NB4 (cell line): ENCODE data around the gene NUDT3.
A peak's percentile ranks its signal among the peaks of the same experiment; 100 is the strongest.

Experiments
- MAX ChIP-seq: IDR thresholded peaks from 2 replicates; pipeline ENCODE4 v1.6.1; 2011; ENCODE audit warnings: low read depth, low read length
- MYC ChIP-seq: IDR thresholded peaks from 2 replicates; pipeline ENCODE4 v1.6.1; 2011; ENCODE audit warnings: low read depth, low read length
- POLR2A ChIP-seq: IDR thresholded peaks from 2 replicates; pipeline ENCODE4 v1.6.1; 2011; ENCODE audit warnings: mild to moderate bottlenecking; ENCODE audit not compliant: insufficient read length; ENCODE audit errors: extremely low read depth
- TF ChIP-seq, protein P1 (sequence below): IDR thresholded peaks from one replicate; pipeline ENCODE4 v1.5.1; 2012; ENCODE audit warnings: low read depth, low read length

DNA sequence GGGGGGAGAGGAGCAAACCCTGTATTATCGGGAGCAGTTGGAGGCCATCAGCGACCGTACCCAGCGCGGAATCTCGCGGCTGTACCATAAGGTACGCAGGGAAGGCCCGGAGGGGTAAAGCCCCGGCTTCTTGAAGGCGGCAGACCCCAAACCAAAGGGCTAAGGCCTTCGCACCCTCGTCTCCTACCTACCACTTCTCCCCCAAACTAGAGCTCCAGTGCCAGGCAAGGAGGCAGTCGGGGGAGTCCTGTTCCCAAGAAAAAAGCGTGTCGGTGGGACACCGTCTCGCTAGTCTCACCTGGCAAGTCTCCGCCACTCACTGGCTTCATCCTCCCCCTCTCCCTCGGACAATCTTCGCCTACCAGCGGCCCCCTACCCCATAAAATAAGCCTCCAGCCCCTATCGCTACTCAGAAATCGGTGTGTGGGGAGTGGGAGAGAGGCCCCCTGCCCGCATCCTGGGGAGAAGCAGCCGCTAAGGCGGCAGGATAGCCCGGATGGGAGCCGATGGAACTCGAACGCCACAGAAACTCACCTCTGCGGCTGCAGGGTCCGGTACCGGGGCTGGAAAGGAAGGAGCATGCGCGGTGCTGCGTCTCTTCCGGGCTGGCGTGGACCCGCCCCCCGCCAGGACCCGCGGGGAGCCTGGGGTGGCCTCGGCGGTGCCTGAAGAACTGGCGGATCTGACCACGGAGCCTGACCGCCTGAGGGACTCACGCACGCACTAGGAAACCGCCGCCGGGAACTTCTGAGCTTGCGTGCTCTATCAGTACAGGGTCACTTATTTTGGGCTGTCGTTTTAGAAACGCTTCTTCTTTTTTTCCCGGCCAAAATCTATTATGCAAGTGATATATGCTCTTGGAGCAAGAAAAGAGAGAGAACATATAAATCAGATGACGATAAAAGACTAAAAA lies 33.3 kb upstream of the NUDT3 start, which contains the start of gene RPS10:
- TF ChIP-seq, protein P1, sequence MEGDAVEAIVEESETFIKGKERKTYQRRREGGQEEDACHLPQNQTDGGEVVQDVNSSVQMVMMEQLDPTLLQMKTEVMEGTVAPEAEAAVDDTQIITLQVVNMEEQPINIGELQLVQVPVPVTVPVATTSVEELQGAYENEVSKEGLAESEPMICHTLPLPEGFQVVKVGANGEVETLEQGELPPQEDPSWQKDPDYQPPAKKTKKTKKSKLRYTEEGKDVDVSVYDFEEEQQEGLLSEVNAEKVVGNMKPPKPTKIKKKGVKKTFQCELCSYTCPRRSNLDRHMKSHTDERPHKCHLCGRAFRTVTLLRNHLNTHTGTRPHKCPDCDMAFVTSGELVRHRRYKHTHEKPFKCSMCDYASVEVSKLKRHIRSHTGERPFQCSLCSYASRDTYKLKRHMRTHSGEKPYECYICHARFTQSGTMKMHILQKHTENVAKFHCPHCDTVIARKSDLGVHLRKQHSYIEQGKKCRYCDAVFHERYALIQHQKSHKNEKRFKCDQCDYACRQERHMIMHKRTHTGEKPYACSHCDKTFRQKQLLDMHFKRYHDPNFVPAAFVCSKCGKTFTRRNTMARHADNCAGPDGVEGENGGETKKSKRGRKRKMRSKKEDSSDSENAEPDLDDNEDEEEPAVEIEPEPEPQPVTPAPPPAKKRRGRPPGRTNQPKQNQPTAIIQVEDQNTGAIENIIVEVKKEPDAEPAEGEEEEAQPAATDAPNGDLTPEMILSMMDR: no peak
- peak; percentile 87 for TF ChIP-seq POLR2A
- peak; percentile 20; the same call in 1 of the 2 replicates for TF ChIP-seq MAX
- TF ChIP-seq MYC: peak; percentile 62; the same call in 1 of the 2 replicates
